Endothelial cell of umbilical vein (primary cell): ENCODE measurements around the gene DEF6. TPM values are rescaled to one million over a fixed set of nuclear protein-coding genes. Genes with fewer than 3 reads are reported as not detected.
A peak's percentile ranks its signal among the peaks of the same experiment; 100 is the strongest.

Experiments
- BruUV-seq: library from RNA; stranded (reverse); fragments of 400-500 nt; replicated peaks from 2 replicates; lab custom pipeline; 2021; lab: Mats Ljungman, UMichigan
- CTCF ChIA-PET: fragments of 300-600, 350-600 bp; sonication (Branson Sonifier 250); formaldehyde crosslinking; loops from one replicate; lab custom pipeline; 2021; ENCODE audit warnings: antibody characterized with exemption, inconsistent platforms; lab: Charles Lee
- POLR2A ChIA-PET: fragments of 300-600, 350-600 bp; sonication (Branson Sonifier 250); formaldehyde crosslinking; loops from one replicate; lab custom pipeline; 2021; ENCODE audit warnings: antibody characterized with exemption, inconsistent platforms; lab: Charles Lee
- DNase-seq: peaks from one replicate; pipeline ENCODE4 v3.0.0-alpha.2; 2011; ENCODE audit warnings: low read depth, low spot score
- FAIRE-seq: peaks from 2 replicates; lab custom pipeline; 2011; peaks lifted over from hg19 to GRCh38; lab: Jason Lieb, UNC
- H2AFZ ChIP-seq: 2 replicates; pipeline ENCODE4 v1.6.0; 2012; ENCODE audit warnings: low read depth, low read length, control low read depth, inconsistent platforms
- H3K27ac ChIP-seq: 2 replicates; pipeline ENCODE4 v1.5.1; 2011; ENCODE audit warnings: low read depth, mild to moderate bottlenecking, control low read depth, low read length, moderate library complexity; ENCODE audit not compliant: insufficient read depth
- H3K27me3 ChIP-seq, 2 experiments: 2 replicates each; pipeline versions ENCODE4 v1.6.0 to v1.6.1; 2011; ENCODE audit warnings: low read length in 2 of 2, mixed read lengths in 1 of 2; ENCODE audit not compliant: control insufficient read depth in 2 of 2, insufficient read depth in 2 of 2
- H3K36me3 ChIP-seq, 2 experiments: 2 replicates in 1 of 2; 3 replicates in 1 of 2; pipeline ENCODE4 v1.5.1; 2011; ENCODE audit warnings: low read length in 2 of 2, mild to moderate bottlenecking in 1 of 2, moderate library complexity in 1 of 2; ENCODE audit not compliant: control insufficient read depth in 2 of 2, insufficient read depth in 2 of 2; ENCODE audit errors: extremely low read depth in 1 of 2
- H3K4me1 ChIP-seq: 3 replicates; pipeline ENCODE4 v1.5.1; 2011; ENCODE audit warnings: mild to moderate bottlenecking, low read length; ENCODE audit not compliant: control insufficient read depth, insufficient read depth; ENCODE audit errors: extremely low read depth
- H3K4me2 ChIP-seq: 2 replicates; pipeline ENCODE4 v1.6.1; 2011; ENCODE audit warnings: low read length, control low read depth, mixed read lengths; ENCODE audit not compliant: insufficient read depth
- H3K4me3 ChIP-seq, 3 experiments: fragments of 200-600 bp in 1 of 3; sonication (generic), shearing (Covaris generic) in 1 of 3; replicated peaks in 1 of 3; 2 replicates each; pipeline ENCODE4 v1.5.1; 2011 to 2016; ENCODE audit warnings: control low read depth in 3 of 3, low read length in 3 of 3, mild to moderate bottlenecking in 2 of 3, inconsistent platforms in 1 of 3, low read depth in 1 of 3, moderate library complexity in 1 of 3; ENCODE audit not compliant: insufficient read depth in 1 of 3
- H3K79me2 ChIP-seq: 2 replicates; pipeline ENCODE4 v1.6.0; 2012; ENCODE audit warnings: low read length, inconsistent platforms; ENCODE audit not compliant: control insufficient read depth, insufficient read depth
- H3K9ac ChIP-seq: replicated peaks from 2 replicates; pipeline ENCODE3; 2011; ENCODE audit warnings: low read length, control low read depth; ENCODE audit not compliant: insufficient read depth; ENCODE audit errors: extremely low read depth
- H3K9me1 ChIP-seq: replicated peaks from 3 replicates; pipeline ENCODE4 v1.6.0; 2011; ENCODE audit warnings: mild to moderate bottlenecking, low read length; ENCODE audit not compliant: control insufficient read depth, insufficient read depth; ENCODE audit errors: extremely low read depth
- H3K9me3 ChIP-seq: replicated peaks from 2 replicates; pipeline ENCODE4 v1.5.1; 2012; ENCODE audit warnings: low read length, inconsistent platforms; ENCODE audit not compliant: control insufficient read depth, insufficient read depth
- H4K20me1 ChIP-seq: replicated peaks from 2 replicates; pipeline ENCODE3; 2011; ENCODE audit warnings: mild to moderate bottlenecking, low read length; ENCODE audit not compliant: control insufficient read depth, insufficient read depth; ENCODE audit errors: extremely low read depth
- CTCF ChIP-seq, 2 donors: IDR thresholded peaks; 1 replicate in 1 of 2; 2 replicates in 1 of 2; pipeline ENCODE4 v1.5.1; 2011; ENCODE audit warnings: low read length in 2 of 2, mild to moderate bottlenecking in 2 of 2, moderate library complexity in 2 of 2, control low read depth in 1 of 2, inconsistent platforms in 1 of 2, low read depth in 1 of 2; ENCODE audit not compliant: insufficient read depth in 1 of 2; ENCODE audit errors: extremely low read depth in 1 of 2
- FOS ChIP-seq: IDR thresholded peaks from 2 replicates; pipeline ENCODE4 v1.6.1; 2011; ENCODE audit warnings: mild to moderate bottlenecking, low read length, moderate library complexity, borderline replicate concordance; ENCODE audit not compliant: insufficient read depth
- JUN ChIP-seq: IDR thresholded peaks from 2 replicates; pipeline ENCODE4 v1.6.1; 2011; ENCODE audit warnings: borderline replicate concordance, low read depth; ENCODE audit not compliant: insufficient read length, insufficient read depth
- MYC ChIP-seq: IDR thresholded peaks from one replicate; pipeline ENCODE4 v1.6.1; 2011; ENCODE audit warnings: mild to moderate bottlenecking, low read depth, low read length
- POLR2A ChIP-seq: IDR thresholded peaks from 2 replicates; pipeline ENCODE4 v1.6.1; 2012; ENCODE audit warnings: low read depth, mild to moderate bottlenecking, control low read depth, low read length
- POLR2AphosphoS5 ChIP-seq: IDR thresholded peaks from 2 replicates; pipeline ENCODE4 v1.6.1; 2012; ENCODE audit warnings: low read depth, mild to moderate bottlenecking, control low read depth, low read length, moderate library complexity; ENCODE audit not compliant: insufficient read depth
- dilution Hi-C: fragments of 300-500 bp; cut with MboI; formaldehyde crosslinking; loops from one replicate; pipeline ENCODE4 v1.15.0; 2019; ENCODE audit warnings: low sequenced_read_pairs; ENCODE audit not compliant: extremely low pct_ligation_motif_present
- intact Hi-C: fragments of 100-400 bp; cut with micrococcal nuclease; formaldehyde crosslinking; loops from one replicate; pipeline ENCODE4 v1.10.0; 2022
- polyA plus RNA-seq, 4 experiments: library from polyadenylated mRNA; depleted of rRNA in 3 of 4; stranded (reverse) in 3 of 4; unstranded in 1 of 4; fragments of >200 nt; gene quantifications; 2 replicates each; pipeline versions ENCODE4 v1.2.1 to v1.2.3, GENCODE V29; 2011 to 2012; ENCODE audit warnings: missing spikeins in 1 of 4
- total RNA-seq: library from RNA; stranded (reverse); gene quantifications from 2 replicates; pipeline ENCODE4 v1.2.3, GENCODE V29; 2021

DEF6 gene
- total and polyA plus RNA-seq, 2 donors (not counting 3 experiments of a cell fraction or from before 2014, with no cell fraction given): 0.59 to 0.77 TPM

- Histone ChIP-seq H3K4me1 (peaks cover 14% of the 10 kb centered on the region), H3K9ac (peak within 1 kb of the TSS; percentile 48), H3K9me1 (no peaks in the 10 kb centered on the region), H3K79me2 (peaks cover 3% of the 10 kb centered on the region), H3K36me3 (no peaks in the 10 kb centered on the region), H4K20me1 (no peaks in the 10 kb centered on the region), H3K27ac (peak within 1 kb of the TSS; percentile 25), H2AFZ (peak within 1 kb of the TSS; percentile 65), H3K9me3 (no peaks in the 10 kb centered on the region), H3K27me3 (no peaks in the 10 kb centered on the region), H3K4me2 (peak within 1 kb of the TSS; percentile 68), H3K4me3 (peak within 1 kb of the TSS; percentile 55 to 63 (median 62))
- BruUV-seq: no TSS peak
- intact Hi-C loops (loop anchor here (5.0 kb wide), 1 partner anchor 42 kb away; no protein-coding TSS in a partner anchor), dilution Hi-C loops (no loop called here)
- ChIA-PET POLR2A (no interaction called here), CTCF (interaction anchor here (0.6 to 2.2 kb wide), 13 partner anchors 8 to 845 kb away, joined by 3 to 21 read pairs (median 4); partner anchors contain the start of gene RPL10A)
- TF ChIP-seq MYC: no peak
- TF ChIP-seq FOS: peak; percentile 70
- TF ChIP-seq POLR2AphosphoS5: peak; percentile 30
- TF ChIP-seq CTCF (IDR thresholded peaks at IDR 0.05; ENCODE audit: extremely low read depth in 1 of 2, insufficient read depth in 1 of 2, low read depth in 1 of 2, low read length in 2 of 2): no peak
- TF ChIP-seq POLR2A: peak; percentile 71
- TF ChIP-seq JUN: peak; percentile 36
- peak; percentile 78 for FAIRE-seq
- DNase-seq: peak; percentile 93
Observed at GRCh38 chr6:35259194-35259947, 38.2 kb upstream of the DEF6 start, which contains the start of gene ZNF76. TSS of gene ZNF76 (plus strand) at chr6:35259735. CDS start at chr6:35281152, 21,417 bp downstream.
